Ammon's horn (tissue), 1 donor: ENCODE measurements around the gene ADCY4.

ENCODE experiments used
- DNase-seq: peaks from one replicate; pipeline ENCODE4 v3.0.0-alpha.2; 2016; ENCODE audit warnings: low spot score

Gene ADCY4

DNA sequence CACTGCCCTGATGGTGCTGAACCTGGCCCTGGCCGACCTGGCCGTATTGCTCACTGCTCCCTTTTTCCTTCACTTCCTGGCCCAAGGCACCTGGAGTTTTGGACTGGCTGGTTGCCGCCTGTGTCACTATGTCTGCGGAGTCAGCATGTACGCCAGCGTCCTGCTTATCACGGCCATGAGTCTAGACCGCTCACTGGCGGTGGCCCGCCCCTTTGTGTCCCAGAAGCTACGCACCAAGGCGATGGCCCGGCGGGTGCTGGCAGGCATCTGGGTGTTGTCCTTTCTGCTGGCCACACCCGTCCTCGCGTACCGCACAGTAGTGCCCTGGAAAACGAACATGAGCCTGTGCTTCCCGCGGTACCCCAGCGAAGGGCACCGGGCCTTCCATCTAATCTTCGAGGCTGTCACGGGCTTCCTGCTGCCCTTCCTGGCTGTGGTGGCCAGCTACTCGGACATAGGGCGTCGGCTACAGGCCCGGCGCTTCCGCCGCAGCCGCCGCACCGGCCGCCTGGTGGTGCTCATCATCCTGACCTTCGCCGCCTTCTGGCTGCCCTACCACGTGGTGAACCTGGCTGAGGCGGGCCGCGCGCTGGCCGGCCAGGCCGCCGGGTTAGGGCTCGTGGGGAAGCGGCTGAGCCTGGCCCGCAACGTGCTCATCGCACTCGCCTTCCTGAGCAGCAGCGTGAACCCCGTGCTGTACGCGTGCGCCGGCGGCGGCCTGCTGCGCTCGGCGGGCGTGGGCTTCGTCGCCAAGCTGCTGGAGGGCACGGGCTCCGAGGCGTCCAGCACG is 18.9 kb downstream of the ADCY4 start:
- DNase-seq = no peak

DNA sequence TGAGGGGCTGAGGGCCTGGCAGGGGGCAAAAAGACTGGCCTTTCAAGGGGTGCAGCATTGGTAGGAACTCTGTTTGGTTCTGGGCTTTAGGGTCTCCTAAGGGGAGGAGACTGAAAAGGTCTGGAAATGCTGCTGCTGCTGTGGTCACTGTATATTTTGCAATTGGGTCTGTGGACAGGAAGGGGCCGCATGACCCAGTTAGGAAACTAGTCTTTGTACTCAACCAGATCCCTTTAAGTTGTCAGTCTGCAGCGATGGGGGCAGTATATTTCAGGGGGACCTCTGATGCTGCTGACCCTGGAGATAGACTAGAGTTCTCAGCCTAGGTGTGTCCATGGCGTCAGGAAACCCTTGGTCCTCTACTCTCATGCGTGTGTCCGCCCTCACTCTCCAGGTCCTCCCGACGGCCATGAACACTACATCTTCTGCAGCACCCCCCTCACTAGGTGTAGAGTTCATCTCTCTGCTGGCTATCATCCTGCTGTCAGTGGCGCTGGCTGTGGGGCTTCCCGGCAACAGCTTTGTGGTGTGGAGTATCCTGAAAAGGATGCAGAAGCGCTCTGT is 19.5 kb downstream of the ADCY4 start:
- DNase-seq = no peak

DNA sequence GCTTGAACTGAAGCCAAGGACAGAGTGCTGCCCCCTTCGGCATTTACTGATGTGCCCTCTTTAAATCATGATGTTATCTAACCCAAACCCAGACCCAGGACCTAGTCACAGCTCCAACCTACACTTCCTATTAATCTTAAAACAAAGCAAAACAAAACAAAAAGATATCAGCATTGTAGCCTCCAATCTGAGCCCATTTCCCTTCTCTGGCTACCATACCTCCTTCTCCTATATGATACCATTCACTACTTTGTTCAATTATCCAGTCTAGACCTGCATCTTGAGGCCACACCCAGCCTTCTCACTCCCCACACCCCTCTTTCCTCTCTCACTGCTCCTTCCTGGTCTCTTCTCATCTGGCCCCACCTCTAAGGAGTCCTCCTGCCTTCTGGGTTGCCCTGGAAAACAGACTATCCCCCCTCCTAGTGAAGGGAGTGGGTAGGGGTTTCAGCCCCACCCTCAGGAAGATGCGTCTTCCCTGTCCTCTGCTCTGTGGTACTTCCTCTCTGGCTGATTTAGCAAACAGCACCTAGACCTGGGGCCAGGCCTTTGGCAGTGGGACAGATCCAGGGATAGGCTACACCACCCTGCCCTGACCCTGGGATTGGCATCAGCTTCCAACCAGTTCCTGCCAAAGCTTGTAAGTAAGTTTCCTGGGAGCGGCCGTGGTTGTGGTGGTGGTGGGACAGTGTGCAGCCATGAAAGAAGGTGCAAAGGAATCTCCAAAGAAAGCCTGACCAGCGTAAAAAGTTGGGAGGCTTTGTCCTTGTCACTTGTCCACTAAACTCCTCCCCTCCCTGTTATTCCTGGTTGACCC is 20.3 kb downstream of the ADCY4 start:
- no peak for DNase-seq

DNA sequence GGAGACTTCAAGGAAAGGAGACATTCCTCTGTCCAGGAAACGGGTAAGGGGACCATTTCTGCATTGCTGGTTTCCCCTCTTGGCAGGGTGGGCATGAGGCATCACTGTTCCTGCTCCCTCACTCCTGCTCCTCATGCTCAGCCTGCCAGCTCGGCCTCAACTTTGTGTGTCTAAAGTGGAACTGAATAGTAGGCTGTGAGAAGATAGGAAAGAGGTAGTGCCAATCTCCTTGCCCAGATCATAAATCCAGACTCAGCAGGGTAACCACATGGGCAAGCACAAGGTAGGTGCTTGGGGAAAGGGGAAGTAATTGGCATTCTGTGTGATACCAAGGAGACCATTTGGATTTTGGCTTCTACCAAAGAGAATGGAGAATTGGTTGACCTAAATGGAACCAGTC is 21.0 kb downstream of the ADCY4 start:
- DNase-seq = no peak

DNA sequence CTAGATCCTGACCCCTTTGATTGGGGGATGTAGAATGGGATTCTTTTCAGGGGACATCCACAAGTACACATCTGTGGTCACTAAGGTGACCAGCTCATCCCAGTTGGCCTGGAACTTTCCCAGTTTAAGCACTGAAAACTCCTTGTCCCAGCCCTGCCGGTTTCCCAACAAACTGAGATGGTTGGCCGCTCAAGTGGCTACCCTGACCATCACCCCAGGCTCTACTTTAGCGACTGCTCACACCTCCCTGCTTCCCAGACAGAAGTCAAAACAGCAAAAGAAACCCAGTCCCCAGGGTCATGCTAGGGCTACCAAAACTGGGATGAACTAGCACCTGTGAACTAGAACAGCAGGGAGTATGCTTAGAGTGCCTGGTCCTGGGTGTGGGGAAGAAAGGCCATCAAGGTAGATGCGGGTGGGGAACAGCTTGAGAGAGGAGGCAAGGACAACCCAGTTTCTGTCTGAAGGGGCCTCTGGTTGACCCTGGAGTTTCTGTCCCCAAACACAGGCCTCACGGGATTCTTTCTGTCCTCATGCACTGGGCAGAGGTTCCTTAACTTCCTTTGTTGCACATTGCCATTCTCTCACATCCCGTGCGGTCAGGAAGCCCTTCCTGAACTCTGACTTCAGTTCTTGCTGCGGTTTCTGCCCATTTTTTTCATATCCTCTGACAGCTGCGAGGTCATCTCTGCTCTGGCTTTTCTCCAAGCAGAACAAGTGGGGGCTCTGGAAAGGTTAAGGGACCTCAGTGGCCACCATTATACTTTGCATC is 21.9 kb downstream of the ADCY4 start:
- peak; percentile 65 for DNase-seq

DNA sequence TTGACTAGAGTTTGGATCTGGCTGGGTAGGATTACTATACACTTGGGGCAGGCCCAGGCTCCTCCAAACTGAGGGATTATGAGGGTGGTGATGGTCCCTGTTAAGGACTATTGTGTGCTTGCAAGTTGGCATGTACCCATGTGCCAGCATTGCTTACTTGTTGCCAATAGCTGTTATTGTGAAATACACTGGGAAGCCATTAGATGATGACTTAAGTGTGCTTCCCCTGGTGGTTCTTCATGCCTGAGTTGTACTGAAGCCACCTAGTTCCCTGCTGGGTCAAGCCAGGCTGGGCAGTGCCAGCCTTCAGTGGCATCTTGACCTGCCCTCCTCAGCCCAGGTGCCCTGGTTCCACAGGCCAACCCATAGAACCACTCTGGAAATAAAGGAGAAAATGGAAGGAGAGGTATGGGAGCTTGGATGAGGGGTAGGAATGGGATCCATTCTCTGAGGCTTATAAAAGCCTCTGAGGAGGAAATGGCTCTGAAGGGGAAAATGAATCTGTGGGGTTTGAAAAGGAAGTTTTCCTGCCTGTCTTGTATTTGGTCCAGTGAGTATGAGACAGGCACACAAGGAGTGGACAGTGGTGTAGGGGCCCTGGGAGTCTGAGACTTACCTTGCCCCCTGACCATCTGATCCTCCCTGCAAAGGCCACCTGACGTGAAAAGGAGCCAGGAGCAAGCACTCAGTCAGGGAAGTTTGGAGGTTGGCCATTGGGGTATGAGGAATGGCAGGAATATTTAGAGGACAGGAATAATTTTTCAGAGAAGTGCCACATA is 22.8 kb downstream of the ADCY4 start:
- no peak for DNase-seq

DNA sequence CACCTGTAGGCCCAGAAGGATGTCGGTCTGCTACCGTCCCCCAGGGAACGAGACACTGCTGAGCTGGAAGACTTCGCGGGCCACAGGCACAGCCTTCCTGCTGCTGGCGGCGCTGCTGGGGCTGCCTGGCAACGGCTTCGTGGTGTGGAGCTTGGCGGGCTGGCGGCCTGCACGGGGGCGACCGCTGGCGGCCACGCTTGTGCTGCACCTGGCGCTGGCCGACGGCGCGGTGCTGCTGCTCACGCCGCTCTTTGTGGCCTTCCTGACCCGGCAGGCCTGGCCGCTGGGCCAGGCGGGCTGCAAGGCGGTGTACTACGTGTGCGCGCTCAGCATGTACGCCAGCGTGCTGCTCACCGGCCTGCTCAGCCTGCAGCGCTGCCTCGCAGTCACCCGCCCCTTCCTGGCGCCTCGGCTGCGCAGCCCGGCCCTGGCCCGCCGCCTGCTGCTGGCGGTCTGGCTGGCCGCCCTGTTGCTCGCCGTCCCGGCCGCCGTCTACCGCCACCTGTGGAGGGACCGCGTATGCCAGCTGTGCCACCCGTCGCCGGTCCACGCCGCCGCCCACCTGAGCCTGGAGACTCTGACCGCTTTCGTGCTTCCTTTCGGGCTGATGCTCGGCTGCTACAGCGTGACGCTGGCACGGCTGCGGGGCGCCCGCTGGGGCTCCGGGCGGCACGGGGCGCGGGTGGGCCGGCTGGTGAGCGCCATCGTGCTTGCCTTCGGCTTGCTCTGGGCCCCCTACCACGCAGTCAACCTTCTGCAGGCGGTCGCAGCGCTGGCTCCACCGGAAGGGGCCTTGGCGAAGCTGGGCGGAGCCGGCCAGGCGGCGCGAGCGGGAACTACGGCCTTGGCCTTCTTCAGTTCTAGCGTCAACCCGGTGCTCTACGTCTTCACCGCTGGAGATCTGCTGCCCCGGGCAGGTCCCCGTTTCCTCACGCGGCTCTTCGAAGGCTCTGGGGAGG is 23.9 kb downstream of the ADCY4 start, which contains the start of gene LTB4R:
Gene LTB4R, plus strand, starts transcription at position 857 of the 959 bp plus-strand sequence. CDS start 4,150 bp downstream, outside the sequence.
- peak; percentile 82 for DNase-seq

DNA sequence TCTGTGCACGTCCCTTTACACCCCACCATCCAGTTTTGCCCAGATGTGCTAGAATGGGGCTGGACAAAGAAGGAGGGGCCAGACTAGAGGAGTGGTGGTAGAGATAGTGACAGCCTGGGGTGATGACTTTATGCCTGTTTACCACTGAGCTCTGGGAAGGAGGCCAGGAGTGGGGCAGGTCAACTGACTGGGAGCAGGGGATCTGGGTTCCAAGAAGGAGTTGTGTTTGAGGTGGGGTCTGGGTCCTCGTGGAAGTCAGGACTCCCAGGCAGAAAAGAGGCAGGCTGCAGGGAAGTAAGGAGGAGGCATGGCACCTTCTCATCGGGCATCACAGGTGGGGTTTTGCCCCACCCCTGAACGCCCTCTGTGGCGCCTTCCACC is 24.6 kb downstream of the ADCY4 start:
- no peak for DNase-seq

DNA sequence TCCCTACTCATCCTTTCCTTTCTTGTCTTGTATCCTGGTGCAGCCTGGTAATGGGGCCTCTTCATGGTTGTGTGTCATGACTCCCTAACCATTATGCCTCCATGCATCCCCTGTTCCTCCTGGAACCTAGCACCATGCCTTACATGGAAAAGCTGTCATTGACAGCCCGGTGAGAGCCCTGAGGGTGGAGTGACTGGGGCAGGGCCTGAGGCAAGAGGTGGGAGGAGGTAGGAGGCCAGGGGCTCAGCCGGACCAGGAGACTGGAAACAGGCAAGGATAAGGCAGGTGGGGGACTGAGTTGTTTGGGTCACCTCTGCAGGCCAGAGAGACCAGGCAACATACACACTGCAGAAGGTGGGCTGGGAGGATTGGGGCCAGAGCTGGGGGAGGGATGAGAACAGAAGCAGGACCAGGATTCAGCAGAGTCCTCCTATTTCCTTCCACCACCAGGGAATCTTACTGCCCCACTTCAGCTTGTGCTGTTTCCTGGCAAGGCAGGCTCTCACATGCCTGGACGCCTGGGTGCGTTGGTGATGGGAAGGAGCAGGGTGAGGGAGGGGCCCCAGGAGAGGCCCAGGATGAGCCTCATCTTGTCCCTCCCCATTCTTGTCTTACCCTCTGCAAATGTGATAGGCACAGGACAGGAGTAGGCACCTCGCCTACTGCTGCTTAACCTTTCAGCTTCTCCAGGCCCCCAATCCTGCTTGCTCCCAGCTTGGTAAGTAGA is 25.2 kb downstream of the ADCY4 start, which contains the start of gene LTB4R2:
Gene LTB4R2, plus strand, starts transcription at position 603 of the 727 bp plus-strand sequence. CDS start 525 bp downstream, outside the sequence.
- no peak for DNase-seq

DNA sequence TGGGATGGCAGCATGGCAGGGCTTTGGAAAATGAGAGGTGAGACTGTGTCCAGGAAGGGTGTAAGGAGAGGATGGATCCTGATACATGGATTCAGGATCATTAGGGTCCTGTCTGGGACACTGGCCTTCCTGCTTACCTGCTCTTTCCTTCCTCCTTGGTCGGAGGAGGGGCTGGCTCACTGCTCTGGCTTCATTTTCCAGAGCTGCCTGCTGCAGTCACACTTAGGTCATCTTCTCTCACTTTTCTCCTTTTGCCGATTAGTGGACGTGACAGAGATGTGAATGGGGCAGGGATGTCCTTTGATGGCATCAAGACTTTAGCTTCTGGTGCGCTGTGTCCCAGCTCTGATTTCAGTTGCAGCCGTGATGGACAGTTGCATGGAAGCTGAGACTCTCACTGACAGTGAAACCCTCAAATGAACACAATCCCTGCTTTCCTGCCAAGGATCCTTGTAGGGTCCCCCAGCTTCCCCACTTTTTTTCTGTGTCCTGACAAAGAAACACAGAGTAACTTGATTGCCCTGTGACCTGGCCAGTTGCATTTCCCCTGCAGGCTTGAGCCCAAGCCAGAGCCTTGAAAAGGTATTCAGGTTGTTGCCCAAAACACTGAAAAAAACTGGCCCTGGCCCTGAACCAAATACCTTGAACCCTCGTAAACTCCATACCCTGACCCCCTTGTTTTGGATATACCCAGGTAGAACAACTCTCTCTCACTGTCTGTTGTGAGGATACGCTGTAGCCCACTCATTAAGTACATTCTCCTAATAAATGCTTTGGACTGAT is 26.3 kb downstream of the ADCY4 start:
- DNase-seq = no peak

DNA sequence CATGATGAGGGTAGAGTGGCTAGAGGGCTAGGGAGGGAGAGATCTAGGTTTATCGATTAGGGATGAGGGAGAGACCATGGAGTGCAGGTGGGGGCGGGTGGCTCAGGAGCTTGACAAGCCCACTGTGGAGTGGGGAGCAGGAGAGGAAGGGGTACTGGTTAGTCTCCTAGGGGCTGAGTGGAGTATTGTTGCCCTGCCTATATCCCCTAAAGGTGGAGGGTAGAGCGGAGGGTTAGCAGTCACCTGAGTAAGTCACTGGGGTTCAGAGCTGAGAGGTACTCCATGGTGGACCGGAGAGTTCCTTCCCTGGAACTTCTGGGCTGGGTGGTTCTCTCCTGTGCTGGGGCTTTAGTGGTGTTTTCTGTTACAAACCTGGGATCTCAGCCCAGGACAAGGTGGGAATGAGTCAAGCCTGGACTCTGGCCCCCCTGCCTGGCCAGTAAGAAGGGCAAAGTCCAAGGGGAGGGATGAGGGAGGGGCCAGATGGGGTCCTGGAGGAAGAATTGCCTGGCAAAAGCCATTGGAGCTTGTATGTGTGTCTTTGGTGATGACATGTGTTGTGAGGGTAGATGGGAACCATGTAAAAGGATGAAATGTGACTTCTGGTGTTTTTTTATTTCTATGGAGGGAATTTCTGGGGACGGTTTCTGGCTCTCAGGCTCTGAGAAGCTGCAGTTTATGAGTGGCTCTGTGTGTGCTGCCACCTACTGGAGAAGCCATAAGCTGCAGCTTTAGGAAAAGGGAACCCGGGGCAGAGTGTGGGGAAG is 27.1 kb downstream of the ADCY4 start, which contains the start of gene CIDEB:
Gene CIDEB, minus strand, starts transcription at position 403 of the 767 bp plus-strand sequence. Its CDS starts 119 bp downstream, at position 284.
- peak; percentile 70 for DNase-seq

DNA sequence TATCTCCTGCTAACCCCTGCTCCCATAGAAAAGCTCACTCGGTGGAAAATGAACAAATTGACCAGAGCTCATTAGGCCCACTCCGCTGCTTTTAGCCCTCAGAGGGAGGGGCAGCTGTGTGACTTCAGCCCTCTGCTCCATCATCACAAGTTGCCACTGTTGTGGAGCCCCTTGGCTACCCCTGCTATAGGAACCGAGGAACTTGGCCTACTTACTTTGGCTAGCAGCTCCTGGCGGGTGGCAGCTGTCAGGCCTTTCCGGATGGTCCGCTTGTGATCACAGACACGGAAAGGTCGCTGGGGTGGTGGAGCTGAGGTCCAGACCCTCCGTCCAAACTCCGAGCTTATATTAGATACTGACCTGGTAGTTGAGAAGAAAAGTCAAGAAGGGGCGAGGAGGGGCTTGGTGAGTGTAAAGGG is 27.7 kb downstream of the ADCY4 start:
- no peak for DNase-seq

DNA sequence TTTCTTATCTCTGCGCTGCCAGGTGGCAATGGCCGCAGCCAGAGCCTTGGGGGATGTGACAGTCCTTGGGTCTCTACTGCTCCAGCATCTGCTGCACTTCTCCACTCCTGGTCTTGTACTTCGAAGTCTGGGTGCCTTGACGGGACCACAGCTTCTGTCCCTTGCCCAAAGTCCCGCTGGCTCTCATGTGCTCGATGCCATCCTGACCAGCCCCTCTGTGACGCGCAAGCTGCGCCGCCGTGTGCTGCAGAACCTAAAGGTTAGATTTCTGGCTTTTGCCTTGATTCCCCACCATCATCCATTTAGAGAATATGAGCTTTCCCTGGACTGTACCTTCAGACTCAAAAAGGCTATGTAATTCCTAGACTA is 30.9 kb downstream of the ADCY4 start:
- no peak for DNase-seq

DNA sequence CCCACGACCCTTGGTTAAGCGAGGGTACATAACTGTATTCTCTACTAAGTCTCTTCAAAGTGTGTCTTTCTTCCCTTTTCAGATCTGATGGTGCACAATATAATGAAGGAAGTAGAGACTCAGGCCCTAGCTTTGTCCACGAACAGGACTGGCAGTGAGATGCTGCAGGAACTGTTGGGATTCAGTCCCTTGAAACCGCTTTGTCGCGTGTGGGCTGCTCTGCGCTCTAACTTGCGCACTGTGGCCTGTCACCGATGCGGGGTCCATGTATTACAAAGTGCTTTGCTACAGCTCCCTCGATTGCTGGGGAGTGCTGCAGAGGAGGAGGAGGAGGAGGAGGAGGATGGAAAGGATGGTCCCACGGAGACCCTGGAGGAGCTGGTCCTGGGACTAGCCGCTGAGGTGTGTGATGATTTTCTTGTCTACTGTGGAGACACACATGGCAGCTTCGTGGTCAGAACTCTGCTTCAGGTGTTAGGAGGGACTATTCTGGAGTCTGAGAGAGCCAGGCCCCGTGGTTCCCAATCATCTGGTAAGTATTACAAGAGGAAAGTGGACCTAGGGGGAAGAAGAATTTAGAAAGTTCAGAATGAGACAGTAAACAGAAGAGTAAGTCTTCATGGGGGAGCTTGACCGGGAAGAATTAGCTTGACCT is 34.4 kb downstream of the ADCY4 start:
- no peak for DNase-seq

DNA sequence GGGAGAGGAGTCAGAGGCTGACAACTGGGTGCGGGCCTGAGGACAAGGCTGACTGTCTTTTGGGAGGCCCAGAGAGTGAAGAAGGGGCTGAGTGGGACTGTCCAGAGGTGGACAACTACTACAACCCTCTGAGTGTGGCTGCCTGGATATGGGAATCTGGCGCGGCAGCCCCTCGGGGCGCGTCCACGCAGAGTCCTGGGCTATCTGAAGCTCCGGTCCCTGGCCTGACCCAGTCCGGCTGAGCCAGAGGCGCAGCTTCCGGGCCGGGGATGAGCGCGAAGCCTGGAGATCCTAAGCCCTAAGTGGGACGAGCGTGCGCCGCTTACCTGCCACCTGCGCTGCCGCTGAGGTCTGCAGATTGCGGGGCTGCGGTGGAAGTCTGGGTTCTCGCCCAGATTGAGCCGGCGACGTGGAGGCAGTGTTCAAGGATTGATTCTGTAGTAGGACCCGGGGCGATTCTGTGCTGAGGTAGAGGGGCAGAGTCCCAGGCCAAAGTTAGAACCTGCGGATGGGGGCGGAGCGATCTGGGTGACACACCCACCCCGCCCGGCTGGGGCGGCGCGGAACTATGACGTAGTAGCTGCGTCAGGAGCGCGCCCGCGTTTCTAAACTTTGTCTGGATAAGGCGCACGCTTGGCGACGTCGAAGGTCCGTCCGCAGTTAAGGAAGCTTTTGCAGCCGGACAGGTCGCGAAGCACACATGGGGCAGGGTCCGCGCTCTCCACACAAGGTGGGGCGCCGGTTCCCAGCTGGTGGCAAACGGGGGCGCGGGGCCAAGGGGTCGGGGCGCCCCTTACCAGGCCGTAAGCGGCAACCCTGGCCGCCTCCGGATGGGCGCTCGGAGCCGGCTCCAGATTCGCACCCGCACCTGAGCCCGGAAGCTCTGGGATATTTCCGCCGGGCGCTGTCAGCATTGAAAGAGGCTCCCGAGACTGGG is 35.3 kb downstream of the ADCY4 start, which contains the start of the genes DHRS1 and NOP9:
Gene DHRS1, minus strand, starts transcription at position 526 of the 937 bp plus-strand sequence. CDS start 674 bp downstream, outside the sequence.
Gene NOP9, plus strand, starts transcription at position 596 of the 937 bp plus-strand sequence. Its CDS starts 105 bp downstream, at position 701.
- DNase-seq = peak; percentile 93

DNA sequence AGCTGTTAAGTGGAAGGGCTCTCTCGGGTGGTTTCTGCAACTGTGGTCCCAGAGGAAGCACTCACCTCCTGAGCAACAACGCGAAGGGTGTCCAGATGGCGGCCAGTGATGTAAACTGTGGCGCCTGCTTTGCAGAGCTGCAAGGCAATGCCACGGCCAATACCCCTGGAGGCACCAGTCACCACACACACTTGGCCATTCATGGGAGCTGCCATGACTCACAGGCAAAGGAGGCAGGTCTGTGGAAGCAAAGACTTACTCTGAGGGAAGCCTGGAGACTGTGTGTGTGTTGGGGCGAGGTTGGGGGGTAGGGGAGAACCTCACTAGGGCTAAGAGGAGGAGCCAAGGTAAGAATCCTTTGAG is 36.0 kb downstream of the ADCY4 start:
- DNase-seq = no peak
